ENCODE results near the gene PAPSS1. TPM values are rescaled to one million over a fixed set of nuclear protein-coding genes. Genes with fewer than 3 reads are reported as not detected.
"Not testable (repeated sequence)": the region's sequence is repeated elsewhere in the genome, so short reads cannot be mapped to it uniquely, and the experiment has no call there.

PAPSS1 gene
- total RNA-seq, 4 donors from 2014 or later: 44.4 to 58.4 (median 52.0) TPM

DNA sequence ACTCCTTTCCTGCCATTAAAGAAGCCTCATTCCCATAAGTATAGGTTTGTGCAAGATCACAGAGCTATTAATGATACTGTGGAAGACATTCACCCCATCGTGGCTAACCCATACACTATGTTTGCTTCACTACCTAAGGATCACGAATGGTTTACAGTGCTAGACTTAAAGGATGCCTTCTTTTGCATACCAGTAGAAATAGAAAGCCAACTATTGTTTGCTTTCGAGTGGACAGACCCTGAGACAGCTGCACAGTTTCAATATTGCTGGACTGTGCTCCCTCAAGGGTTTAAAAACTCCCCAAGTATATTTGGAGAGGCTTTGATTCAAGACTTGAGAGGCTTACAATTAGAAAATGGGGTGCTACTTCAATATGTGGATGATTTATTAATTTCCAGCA lies 16.0 kb upstream of the PAPSS1 start:
- no peaks in the 10 kb centered on the region for H3K36me3 ChIP-seq
- H3K27me3 ChIP-seq: no peaks in the 10 kb centered on the region
- TF ChIP-seq EP300 (IDR thresholded peaks at IDR 0.05) (no peak), POLR2A (IDR thresholded peaks at IDR 0.05) (no peak), POLR2AphosphoS5 (IDR thresholded peaks at IDR 0.05) (no peak)
- TF ChIP-seq, protein P1, sequence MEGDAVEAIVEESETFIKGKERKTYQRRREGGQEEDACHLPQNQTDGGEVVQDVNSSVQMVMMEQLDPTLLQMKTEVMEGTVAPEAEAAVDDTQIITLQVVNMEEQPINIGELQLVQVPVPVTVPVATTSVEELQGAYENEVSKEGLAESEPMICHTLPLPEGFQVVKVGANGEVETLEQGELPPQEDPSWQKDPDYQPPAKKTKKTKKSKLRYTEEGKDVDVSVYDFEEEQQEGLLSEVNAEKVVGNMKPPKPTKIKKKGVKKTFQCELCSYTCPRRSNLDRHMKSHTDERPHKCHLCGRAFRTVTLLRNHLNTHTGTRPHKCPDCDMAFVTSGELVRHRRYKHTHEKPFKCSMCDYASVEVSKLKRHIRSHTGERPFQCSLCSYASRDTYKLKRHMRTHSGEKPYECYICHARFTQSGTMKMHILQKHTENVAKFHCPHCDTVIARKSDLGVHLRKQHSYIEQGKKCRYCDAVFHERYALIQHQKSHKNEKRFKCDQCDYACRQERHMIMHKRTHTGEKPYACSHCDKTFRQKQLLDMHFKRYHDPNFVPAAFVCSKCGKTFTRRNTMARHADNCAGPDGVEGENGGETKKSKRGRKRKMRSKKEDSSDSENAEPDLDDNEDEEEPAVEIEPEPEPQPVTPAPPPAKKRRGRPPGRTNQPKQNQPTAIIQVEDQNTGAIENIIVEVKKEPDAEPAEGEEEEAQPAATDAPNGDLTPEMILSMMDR (IDR thresholded peaks at IDR 0.05): no peak
- H3K27ac ChIP-seq: no peak overlapping the region
- DNase-seq (ENCODE audit: low spot score in 2 of 2): no peak
- no peaks in the 10 kb centered on the region for H3K9me3 ChIP-seq
- peaks cover 7% of the 10 kb centered on the region for H3K4me1 ChIP-seq
- no peak overlapping the region for H3K4me3 ChIP-seq
- WGBS: 77% methylated on average over 3 of the region's 3 CpGs

GRCh38 chr4:107734120-107734519 lies 14.1 kb upstream of the PAPSS1 start:
- Histone ChIP-seq H3K27me3 (no peaks in the 10 kb centered on the region), H3K36me3 (no peaks in the 10 kb centered on the region), H3K4me3 (no peak overlapping the region), H3K9me3 (no peaks in the 10 kb centered on the region), H3K4me1 (no peaks in the 10 kb centered on the region), H3K27ac (no peak overlapping the region)
- WGBS: 59% methylated on average over 3 of the region's 3 CpGs
- TF ChIP-seq POLR2A (IDR thresholded peaks at IDR 0.05) (no peak), POLR2AphosphoS5 (IDR thresholded peaks at IDR 0.05) (no peak), EP300 (IDR thresholded peaks at IDR 0.05) (no peak)
- no peak for DNase-seq (ENCODE audit: low spot score in 2 of 2)

- H3K27ac ChIP-seq: no peak overlapping the region
- DNase-seq (ENCODE audit: low spot score in 2 of 2): no peak
- no peak overlapping the region for H3K4me3 ChIP-seq
- no peaks in the 10 kb centered on the region for H3K36me3 ChIP-seq
- H3K27me3 ChIP-seq: no peaks in the 10 kb centered on the region
- no peaks in the 10 kb centered on the region for H3K4me1 ChIP-seq
- 29% methylated on average over 7 of the region's 7 CpGs for WGBS
- TF ChIP-seq, protein P1 (IDR thresholded peaks at IDR 0.05): no peak
- TF ChIP-seq POLR2AphosphoS5 (IDR thresholded peaks at IDR 0.05) (no peak), EP300 (IDR thresholded peaks at IDR 0.05) (no peak), POLR2A (IDR thresholded peaks at IDR 0.05) (no peak)
- no peaks in the 10 kb centered on the region for H3K9me3 ChIP-seq
These were observed 13.4 kb upstream of the PAPSS1 start for GRCh38 chr4:107733431-107733925.

- not testable (repeated sequence) for H3K27me3 ChIP-seq; H3K27ac ChIP-seq; H3K4me1 ChIP-seq; DNase-seq (ENCODE audit: low spot score in 2 of 2); H3K4me3 ChIP-seq; H3K36me3 ChIP-seq; H3K9me3 ChIP-seq
- WGBS: 36% methylated on average over 4 of the region's 4 CpGs
These were observed 9.0 kb upstream of the PAPSS1 start for GRCh38 chr4:107729050-107729449.

DNA sequence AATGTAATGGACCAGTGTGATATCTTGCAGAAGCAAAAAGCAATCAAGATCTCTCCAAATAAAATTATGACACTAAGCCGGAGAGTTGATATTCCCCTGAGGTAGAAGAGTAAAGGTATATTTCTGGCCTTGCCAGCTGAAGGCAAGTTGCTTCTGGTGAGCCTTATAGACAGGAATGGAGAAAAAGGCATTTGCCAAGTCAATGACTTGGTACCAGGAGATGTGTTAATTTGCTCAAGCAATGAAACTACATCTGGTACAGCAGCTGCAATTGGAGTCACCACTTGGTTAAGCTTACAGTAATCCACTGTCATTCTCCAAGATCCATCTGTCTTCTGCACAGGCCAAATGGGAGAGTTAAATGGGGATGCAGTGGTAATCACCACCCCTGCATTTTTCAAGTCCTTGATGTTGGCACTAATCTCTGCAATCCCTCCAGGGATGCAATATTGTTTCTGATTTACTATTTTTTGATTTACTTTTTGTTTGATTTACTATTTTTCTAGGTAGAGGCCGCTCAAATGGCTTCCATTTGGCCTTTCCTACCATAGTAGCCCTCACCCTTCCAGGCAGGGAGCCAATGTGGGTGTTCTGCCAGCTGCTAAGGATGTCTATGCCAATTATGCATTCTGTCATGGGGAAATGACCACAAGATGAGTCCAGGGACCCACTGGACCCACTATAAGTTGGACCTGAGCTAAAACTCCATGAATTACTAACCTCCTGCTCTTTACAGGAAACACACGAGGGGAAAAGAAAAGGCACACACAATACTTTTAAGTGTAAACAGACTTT lies 6.3 kb upstream of the PAPSS1 start:
- not testable (repeated sequence) for H3K27ac ChIP-seq; H3K4me1 ChIP-seq; H3K36me3 ChIP-seq; DNase-seq (ENCODE audit: low spot score in 2 of 2); H3K9me3 ChIP-seq; H3K4me3 ChIP-seq; H3K27me3 ChIP-seq
- 88% methylated on average over 3 of the region's 3 CpGs for WGBS

- H3K4me3 ChIP-seq: no peak overlapping the region
- no peak overlapping the region for H3K27ac ChIP-seq
- DNase-seq (ENCODE audit: low spot score in 2 of 2): no peak
- H3K9me3 ChIP-seq: no peaks in the 10 kb centered on the region
- no peak for TF ChIP-seq POLR2AphosphoS5 (IDR thresholded peaks at IDR 0.05)
- TF ChIP-seq, protein P1 (IDR thresholded peaks at IDR 0.05): no peak
- TF ChIP-seq POLR2A (IDR thresholded peaks at IDR 0.05): no peak
- TF ChIP-seq EP300 (IDR thresholded peaks at IDR 0.05): no peak
- H3K36me3 ChIP-seq: no peaks in the 10 kb centered on the region
- 90% methylated on average over 2 of the region's 3 CpGs for WGBS
- H3K4me1 ChIP-seq: peaks cover 3% of the 10 kb centered on the region
- no peaks in the 10 kb centered on the region for H3K27me3 ChIP-seq
These were observed 5.3 kb upstream of the PAPSS1 start for GRCh38 chr4:107725281-107725859.

GRCh38 chr4:107723331-107723730 lies 3.3 kb upstream of the PAPSS1 start:
- DNase-seq (ENCODE audit: low spot score in 2 of 2); H3K27ac ChIP-seq; H3K36me3 ChIP-seq; H3K9me3 ChIP-seq; H3K4me3 ChIP-seq; H3K27me3 ChIP-seq: not testable (repeated sequence)
- H3K4me1 ChIP-seq: peaks cover 13% of the 10 kb centered on the region
- 32% methylated on average over 1 of the region's 1 CpG for WGBS
